CMK (cell line): ENCODE data around the gene SLC27A5.
"Not testable (repeated sequence)": the region's sequence is repeated elsewhere in the genome, so short reads cannot be mapped to it uniquely, and the experiment has no call there.

Experiments
- DNase-seq: peaks from one replicate; pipeline ENCODE4 v3.0.0-alpha.2; 2010; ENCODE audit warnings: low read depth

SLC27A5 gene

DNA sequence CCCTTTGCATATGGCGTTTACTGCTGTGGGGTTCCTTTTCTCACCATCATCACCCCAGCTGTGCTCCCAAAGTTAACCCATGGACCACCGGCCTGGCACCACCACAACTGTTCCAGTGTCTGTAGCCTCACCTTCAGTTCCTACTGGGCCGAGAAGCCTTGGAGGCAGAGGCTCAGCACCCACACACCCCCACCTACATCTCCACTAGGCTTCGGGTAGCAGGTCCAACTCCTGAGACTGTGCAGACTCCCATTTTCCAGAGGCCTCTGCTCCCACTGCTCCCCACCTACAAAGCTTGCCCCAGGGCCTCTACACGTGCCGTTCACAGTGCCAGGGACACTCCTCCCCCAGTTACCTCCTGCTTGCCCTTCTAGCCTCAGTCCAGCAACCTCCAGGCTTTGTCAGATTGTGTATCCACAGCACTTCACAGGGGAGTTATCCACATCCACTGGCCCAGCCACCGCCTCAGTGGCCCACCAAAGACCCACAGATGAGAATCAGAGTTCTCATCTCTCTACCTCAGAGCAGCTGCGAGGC is 14.1 kb downstream of the SLC27A5 start:
- no peak for DNase-seq

DNA sequence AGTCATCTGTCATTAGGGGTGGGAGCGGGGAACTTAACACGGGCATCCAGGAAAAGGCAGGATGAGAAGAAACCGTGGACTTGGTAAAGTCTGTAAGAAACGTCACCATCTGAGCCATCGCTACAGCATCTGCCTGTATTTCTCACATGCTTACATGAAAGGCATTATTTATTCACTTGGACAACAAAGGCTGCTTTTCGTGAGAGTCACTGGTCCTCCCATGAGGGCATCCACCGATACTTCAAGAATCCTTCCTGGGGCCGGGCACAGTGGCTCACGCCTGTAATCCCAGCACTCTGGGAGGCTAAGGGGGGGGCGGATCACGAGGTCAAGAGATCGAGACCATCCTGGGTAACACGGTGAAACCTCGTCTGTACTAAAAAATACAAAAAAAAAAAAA is 19.5 kb downstream of the SLC27A5 start:
- DNase-seq: no peak

DNA sequence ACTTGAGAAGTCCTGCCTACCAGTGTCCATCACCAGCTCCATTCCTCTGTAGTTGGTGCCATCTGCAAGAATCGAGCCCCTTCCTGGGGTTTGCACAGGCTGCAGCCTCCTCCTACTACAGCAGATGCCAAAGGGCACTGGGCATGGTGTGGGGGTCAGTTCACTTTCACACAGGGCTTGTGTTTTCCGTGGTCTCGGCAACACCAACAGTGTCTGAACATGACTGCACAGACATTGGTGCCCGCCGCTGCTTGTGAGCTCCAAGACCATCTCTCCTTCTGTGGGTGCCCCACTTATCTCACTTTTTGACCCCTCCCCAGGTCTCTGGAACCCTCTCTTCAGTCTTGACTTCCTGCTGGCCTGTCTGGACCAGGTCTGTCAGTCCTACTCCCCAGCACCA is 20.4 kb downstream of the SLC27A5 start:
- no peak for DNase-seq

DNA sequence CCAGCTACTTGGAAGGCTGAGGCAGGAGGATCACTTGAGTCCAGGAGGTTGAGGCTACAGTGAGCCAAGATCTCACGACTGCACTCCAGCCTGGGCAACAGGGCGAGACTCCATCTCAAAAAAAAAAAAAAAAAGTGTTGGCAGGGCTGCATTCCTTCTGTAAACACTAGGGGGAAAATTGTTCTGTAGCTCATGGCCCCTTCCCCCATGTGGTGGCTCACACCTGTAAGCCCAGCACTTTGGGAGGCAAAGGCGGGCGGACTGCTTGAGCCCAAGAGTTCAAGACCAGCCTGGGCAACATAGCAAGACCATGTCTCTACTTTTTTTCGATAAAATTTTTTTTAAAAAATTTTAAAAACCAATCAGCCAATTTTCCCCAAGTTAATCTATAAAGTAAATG is 27.4 kb downstream of the SLC27A5 start:
- not testable (repeated sequence) for DNase-seq

DNA sequence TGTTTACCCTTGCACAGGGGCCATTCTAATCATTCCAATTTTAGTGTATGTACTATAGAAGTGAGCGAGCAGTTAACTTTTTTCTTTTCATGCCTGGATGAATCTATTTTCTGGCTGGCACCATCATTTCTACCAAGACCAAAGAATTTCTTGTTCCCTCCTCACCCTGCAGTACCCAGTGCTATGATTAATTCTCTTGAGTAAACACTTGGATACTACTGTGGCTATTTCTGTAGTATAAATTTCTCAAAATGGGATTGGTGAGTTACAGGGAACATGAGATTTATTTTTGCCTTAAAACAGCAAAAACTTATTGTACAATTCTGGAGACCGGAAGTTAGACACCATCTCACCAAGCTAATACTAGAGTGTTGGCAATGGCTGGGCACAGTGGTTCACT is 28.0 kb downstream of the SLC27A5 start:
- DNase-seq: no peak

DNA sequence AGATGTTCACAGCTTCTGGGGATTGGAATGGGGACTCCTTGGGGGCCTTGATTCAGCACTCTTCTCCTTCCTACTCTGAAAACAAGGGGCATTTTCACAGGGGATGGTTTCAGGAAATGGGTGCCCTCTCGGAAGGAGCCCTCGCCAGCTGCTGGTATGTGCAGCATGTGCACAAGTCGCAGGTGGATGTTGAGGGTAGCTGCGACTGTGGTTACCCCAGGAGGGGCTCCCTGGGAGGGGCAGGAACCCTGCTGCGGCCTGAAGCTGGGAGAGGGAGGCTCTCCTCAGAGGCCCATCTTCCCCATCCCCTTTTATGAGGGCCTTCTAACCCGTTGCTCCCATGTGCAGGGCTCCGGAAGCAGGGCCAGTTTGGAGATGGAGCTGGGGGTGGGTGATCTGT is 29.4 kb downstream of the SLC27A5 start:
- DNase-seq: no peak

DNA sequence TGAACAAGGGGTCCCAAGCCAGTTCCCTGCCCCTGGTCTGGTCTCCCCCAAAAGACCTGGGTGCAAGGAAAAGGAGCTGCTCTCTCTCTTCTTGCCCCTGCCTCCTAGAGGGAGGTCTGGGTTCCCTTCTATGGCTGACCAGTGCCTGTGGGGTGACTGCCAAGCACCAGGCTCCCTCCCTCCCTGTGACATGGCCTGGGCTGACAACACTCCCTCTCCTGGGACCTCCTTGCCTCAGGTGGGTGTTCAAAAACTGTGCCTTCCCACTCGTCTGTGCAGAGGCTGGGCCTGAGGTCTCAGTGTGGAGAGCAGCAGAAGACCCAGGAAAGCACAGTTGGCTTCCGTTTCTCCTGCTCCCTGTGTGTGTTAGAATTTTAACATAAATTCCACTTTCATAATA is 31.0 kb downstream of the SLC27A5 start:
- DNase-seq: no peak

DNA sequence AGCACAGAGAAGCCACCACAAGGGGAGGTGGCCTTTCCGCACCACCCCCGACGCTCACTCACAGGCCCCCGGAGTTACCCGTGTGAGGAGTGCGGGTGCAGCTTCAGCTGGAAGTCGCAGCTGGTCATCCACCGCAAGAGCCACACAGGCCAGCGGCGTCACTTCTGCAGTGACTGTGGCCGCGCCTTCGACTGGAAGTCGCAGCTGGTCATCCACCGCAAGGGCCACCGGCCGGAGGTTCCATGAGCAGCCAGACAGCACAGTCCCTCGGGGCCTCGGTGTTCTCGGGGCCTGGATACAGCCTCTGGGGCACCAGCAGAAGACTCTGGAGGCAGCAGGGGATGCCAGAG is 31.3 kb downstream of the SLC27A5 start:
- no peak for DNase-seq

DNA sequence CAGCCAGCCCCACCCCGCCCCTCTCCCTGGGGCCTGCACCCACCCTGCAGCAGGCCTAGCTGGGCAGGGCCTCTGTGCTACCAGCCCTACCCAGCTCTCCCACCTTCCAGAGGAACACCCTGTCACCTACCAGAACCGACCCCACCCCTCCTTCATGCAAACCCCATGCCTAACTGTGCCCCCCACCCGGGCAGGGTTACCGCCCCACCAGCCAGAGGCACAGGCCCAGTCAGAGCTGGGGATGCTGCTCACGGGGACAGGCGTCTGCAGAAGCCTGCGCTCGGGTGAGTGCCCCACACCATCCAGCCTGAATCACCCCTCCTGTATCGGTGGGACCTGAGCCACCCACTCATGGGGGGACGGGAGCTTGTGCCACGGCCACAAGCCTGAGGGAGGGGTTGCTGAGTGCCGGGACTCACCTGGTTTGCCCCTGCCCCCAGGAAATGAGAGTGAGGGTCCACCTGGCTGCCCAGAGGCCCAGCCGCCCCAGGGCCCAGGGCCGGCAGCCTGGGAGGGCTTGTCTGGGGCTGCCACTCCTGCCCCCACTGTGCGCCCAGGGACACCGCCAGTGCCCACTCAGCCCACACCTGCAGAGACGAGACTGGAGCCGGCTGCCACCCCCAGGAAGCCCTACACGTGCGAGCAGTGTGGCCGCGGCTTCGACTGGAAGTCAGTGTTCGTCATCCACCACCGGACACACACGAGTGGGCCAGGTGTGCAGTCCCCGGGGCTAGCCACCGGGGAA is 31.9 kb downstream of the SLC27A5 start:
- DNase-seq: no peak

DNA sequence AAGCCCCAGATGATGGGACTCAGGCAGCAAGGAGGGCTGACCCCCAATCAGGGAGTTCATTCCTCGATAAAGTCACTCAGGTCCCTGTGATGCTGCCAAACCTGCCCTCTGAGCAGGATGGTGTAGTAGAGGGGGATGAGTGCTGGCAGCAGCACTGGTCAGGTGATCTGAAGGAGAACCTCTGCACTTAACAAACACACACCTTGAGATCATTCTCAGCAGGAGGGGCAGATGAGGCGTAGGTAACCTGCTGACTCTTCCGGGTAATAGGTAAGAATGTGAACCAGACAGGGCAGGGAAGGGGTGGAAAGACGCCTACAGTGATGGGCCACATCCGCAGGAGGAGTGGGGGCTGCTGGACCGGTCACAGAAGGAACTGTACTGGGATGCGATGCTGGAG is 32.5 kb downstream of the SLC27A5 start:
- no peak for DNase-seq

DNA sequence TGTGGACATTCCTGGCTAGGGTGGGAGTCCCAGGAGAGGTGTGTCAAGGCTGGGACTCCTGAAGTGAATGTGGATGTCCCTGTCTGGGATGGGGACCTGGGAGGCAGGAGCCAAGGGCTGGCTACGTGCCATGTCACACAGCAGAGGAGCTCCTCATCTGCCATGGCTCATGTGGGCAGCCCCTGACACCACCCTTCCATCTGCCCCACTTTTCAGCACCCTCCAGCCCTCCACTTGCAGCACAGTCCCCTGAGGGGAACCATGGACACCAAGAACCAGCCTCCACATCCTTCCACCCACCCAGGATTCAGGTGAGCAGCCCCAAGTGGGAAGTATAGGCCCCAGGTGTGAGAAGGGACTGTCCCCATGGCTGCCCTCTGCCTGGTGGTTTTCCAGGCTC is 33.9 kb downstream of the SLC27A5 start:
- no peak for DNase-seq

DNA sequence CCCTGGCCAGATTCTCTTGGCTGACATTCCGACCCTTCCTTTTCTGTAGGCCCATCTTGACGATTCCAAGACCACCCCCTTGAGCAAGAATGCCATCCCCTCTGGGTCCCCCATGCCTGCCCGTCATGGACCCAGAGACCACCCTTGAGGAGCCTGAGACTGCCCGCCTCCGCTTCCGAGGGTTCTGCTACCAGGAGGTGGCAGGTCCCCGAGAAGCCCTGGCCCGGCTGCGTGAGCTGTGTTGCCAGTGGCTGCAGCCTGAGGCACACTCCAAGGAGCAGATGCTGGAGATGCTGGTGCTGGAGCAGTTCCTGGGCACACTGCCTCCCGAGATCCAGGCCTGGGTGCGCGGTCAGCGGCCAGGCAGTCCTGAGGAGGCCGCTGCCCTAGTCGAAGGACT is 34.7 kb downstream of the SLC27A5 start:
- DNase-seq: no peak

DNA sequence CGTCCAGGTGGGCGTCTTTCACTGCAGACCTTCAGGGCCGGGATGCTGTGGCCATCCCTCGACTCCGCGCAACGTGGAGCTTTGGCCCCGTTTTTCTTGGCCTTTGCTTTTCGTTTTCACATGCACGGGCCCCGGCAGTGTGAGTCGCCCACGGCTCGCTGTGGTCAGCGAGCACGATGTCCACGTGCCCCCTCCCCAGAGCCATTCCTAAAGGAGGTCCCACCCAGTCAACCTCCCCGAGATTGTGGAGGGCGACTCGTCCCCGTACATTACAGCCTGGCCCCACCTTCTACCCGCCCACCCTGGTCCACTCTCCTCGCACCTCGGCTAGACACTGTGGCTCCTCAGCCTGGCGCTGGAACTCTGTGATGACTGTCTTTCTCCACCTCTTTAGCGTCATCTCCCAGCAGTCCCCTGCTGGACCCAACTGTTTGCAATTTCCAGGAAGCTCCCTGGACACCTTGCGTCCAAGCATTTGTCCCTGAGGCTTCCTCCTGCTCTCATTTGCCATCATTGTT is 35.2 kb downstream of the SLC27A5 start:
- no peak for DNase-seq

DNA sequence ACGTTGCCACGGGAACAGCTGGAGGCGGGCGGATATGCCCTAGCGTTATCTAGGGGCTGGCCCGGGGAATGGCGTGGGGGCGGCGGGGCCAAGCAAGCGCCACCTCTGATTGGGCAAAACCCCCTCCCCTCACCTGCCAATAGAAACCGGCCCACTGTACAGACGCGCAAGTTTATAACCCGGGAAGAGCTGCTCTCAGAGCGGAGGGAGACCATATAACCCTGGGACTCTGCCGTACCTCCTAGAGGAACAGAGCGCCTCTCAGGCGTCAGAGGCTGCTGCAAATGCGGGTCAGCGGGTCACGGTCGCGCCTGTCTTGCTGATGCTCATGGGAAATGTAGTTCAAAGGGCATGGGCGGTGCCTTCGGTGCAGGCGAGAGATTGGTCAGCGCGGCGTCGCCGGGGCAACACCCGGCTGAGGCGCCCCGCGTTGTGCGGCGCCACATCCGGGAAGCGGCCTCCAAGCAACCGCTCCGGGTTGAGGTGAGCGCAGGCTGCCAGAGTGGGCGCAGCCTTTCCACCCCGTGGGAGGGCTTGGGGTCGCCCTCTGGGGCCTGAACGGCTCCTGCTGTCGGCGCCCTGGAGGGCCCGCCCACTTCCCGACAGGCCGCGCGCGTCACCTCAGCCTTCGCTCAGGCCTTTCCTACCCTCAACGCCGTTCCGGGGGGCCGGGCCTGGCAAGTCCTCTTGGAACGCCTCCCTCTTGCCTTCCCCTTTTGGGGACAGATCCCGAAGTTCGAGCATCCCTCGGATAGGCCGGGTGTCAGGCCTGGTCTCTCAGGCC is 35.9 kb downstream of the SLC27A5 start, which contains the start of gene ZNF446:
Gene ZNF446 (plus strand): TSS at position 639 of the 784 bp plus-strand sequence. CDS start 867 bp downstream, outside the sequence.
- DNase-seq: peak; percentile 98

DNA sequence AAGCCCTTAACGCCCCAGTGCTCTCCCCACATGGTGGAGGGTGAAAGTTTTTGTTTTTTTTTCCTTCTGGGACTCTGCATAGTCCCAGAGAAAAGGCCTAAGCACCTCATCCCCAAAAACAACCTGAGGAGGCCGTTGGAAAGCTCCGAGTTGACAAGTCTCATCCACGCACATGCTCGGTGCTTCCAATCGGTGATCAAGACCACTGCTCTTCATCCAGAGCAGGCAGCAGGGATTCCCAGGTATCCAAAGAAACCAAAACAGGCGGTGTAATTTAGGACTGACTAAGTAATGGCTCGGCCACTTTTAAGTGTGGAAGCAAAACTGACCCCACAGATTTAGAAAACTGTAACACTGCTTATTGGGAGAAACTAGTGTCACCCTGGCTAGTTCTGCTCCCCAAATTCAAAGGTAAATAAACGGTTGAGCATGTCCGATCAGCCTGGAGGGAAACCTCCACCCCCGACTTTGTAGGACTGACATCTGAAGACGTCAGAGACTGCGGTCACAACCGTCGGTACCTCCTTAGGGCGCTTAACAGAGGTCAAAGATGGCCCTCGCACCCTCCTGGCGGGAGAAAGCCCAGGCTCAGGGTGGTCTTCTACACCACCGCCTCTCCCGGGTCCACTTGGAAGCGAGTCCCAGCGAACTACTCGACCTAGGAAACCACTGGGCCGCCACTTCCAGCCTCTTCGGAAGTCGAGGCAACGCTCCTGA is 36.6 kb downstream of the SLC27A5 start:
- no peak for DNase-seq

DNA sequence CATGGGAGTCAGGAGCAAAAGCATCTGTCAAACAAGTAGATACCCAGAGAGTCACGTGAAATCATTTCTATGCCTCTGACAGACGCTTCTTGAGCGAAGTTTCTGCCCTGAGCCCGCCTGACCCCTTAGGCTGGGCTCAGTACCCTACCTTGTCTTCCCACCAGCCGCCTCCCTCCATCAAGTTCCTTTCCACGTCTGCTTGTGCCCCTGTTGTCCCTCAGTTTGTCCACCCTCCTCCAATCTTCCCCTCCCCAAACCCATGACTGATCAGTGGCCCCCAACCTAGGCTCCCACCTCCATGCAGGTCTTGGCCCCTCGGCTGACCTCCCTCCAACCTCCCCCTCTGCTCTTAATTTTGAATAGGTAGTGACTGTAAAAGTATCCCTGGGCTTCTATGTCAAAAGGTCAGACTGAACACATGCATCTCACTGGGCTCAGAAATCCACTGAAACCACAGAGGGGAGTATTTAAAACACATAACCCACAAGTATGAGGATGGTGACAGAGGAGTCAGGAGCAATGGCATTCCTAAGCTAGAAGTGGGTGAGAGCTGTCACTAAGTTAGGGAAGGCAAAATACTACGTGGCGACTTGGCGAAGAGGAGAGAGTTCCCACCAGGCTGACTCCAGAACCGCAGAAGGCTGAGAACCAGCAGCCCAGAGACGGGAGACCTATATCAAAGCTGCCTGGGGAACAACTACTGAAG is 37.3 kb downstream of the SLC27A5 start:
- no peak for DNase-seq

DNA sequence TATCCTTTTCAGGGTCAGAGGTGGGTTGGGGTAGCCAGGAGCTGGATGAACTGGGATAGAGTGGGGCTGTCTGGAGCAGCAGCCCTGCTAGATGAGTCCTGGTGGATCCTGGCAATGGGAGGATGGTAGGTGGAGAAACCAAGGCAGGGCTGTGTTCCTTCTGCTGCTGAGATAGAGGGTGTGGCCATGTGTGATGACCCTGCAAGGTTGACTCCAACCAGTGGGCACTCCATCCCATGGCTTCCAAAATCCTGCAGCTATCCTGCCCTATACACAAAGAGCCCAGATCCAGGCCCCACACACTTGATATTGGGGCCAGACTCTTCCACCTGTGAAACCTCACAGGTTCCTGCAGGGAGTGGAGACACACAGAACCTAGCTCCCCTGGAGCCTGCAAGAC is 38.0 kb downstream of the SLC27A5 start:
- no peak for DNase-seq

DNA sequence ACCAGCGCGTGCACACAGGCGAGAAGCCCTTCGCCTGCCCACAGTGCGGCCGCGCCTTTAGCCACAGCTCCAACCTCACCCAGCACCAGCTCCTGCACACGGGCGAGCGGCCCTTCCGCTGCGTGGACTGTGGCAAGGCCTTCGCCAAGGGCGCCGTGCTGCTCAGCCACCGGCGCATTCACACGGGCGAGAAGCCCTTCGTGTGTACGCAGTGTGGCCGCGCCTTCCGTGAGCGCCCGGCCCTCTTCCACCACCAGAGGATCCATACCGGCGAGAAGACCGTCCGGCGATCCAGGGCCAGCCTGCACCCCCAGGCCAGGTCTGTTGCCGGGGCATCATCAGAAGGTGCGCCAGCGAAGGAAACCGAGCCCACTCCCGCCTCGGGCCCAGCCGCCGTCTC is 40.1 kb downstream of the SLC27A5 start:
- DNase-seq: no peak

DNA sequence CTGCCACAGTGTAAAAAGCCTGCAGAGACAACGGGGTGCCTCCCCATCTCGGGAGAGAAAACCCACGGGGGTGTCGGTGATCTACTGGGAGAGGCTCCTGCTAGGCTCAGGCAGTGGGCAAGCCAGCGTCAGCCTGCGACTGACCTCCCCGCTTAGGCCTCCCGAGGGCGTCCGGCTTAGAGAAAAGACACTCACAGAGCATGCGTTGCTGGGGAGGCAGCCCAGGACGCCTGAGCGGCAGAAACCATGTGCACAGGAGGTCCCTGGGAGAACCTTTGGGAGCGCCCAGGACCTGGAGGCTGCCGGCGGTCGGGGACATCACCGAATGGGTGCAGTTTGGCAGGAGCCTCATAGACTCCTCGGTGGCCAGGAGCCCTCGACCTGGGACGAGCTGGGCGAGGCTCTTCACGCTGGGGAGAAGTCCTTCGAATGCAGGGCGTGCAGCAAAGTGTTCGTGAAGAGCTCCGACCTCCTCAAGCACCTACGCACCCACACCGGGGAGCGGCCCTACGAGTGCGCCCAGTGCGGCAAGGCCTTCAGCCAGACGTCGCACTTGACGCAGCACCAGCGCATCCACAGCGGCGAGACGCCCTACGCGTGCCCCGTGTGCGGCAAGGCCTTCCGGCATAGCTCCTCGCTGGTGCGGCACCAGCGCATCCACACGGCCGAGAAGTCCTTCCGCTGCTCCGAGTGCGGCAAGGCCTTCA is 40.8 kb downstream of the SLC27A5 start:
- DNase-seq: not testable (repeated sequence)

DNA sequence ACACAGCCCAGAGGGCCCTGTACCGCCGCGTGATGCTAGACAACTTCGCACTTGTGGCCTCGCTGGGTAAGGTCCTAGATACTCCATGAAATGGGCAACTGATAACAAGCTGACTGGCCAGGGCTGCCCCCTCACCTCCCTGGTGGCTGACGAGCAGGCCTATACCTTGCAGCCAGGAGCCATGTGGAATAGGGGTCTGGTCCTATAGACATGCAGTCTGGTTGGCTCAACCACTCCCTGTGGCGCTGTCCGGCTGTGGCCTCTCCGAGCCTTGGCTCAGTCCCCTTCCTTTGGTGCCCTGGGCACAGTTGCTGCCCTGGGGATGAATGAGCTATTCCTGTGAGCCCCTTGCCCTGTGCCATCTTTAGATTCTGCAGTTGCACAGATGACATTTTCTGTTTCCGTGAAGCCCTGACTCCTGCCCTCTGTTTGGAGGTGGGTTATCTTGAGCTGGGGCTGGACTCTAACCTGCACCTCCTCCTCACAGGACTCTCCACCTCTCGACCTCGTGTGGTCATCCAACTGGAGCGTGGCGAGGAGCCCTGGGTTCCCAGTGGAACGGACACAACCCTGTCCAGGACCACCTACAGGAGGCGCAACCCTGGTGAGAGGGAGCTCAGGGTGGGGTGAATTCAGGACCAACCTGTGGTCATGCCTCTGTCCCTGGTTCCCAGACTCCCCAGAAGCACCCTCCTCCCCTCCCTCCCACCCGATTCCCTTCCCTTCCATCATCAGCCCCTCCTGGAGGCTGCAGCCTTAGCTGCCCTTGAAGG is 42.4 kb downstream of the SLC27A5 start:
- no peak for DNase-seq
